Sigmoid colon (tissue), 3 donors: Measurements from ENCODE around the gene DAGLA.

Experiments used
- POLR2A ChIP-seq, 2 donors: fragments of 450-650 bp; IDR thresholded peaks; one replicate each; pipeline ENCODE4 v1.6.1; 2016; ENCODE audit warnings: antibody characterized with exemption in 2 of 2, mild to moderate bottlenecking in 2 of 2, moderate library complexity in 2 of 2
- TF ChIP-seq, protein P1 (sequence below), 4 experiments: fragments of 450-650 bp in 3 of 4; fragments of 200-600 bp in 1 of 4; IDR thresholded peaks; one replicate each; pipeline ENCODE4 v1.5.1; 2016 to 2019; ENCODE audit warnings: antibody characterized with exemption in 4 of 4, mild to moderate bottlenecking in 3 of 4, moderate library complexity in 2 of 4

DNA sequence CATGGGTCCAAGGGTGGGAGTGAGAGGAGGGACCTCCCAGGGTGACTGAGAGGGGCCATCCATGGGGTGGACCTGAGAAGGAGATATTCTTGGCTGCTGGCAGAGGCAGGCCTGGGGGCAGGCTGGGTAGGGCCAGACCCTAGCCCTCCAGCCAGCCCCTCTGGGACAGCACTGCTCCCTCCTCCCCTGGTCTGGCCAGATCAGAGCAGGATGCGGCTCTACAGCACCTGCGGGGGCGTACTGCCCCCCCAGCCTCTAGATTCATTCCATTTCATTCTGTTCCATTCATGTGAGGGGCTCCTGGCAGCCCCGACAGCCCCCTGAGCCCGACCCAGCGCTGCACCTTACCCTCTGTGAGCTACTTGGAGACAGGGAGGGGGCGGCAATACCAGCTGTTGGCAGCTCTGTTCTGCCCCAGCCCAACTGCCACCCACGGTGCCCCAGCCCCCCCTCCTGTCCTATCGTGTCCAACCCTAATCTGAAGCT is 37.9 kb downstream of the DAGLA start:
- no peak for TF ChIP-seq POLR2A (IDR thresholded peaks at IDR 0.05)
- TF ChIP-seq, protein P1, sequence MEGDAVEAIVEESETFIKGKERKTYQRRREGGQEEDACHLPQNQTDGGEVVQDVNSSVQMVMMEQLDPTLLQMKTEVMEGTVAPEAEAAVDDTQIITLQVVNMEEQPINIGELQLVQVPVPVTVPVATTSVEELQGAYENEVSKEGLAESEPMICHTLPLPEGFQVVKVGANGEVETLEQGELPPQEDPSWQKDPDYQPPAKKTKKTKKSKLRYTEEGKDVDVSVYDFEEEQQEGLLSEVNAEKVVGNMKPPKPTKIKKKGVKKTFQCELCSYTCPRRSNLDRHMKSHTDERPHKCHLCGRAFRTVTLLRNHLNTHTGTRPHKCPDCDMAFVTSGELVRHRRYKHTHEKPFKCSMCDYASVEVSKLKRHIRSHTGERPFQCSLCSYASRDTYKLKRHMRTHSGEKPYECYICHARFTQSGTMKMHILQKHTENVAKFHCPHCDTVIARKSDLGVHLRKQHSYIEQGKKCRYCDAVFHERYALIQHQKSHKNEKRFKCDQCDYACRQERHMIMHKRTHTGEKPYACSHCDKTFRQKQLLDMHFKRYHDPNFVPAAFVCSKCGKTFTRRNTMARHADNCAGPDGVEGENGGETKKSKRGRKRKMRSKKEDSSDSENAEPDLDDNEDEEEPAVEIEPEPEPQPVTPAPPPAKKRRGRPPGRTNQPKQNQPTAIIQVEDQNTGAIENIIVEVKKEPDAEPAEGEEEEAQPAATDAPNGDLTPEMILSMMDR (IDR thresholded peaks at IDR 0.05): no peak
